ENCODE measurements around the gene GNPDA1. TPM values are rescaled to one million over a fixed set of nuclear protein-coding genes. Genes with fewer than 3 reads are reported as not detected.

The GNPDA1 gene
- polyA plus RNA-seq, 1 donor from 2014 or later: 28.9 TPM

GRCh38 chr5:142032747-142033631 lies 20.2 kb upstream of the GNPDA1 start:
- Histone ChIP-seq H3F3A (ENCODE audit: insufficient read depth, low read length, poor library complexity, severe bottlenecking) (no peaks in the 10 kb centered on the region), H3K4me3 (ENCODE audit: low read length) (no peak overlapping the region), H3K79me2 (replicated peaks; ENCODE audit: insufficient read depth, low read length) (no peaks in the 10 kb centered on the region), H3K9me2 (ENCODE audit: insufficient read depth, low read length) (no peaks in the 10 kb centered on the region), H3K4me2 (ENCODE audit: low read length) (no peak overlapping the region), H3K9me3 (ENCODE audit: low read length) (no peaks in the 10 kb centered on the region), H3K27me3 (ENCODE audit: insufficient read depth, low read depth, low read length) (no peaks in the 10 kb centered on the region), H2AFZ (ENCODE audit: low read depth, low read length) (no peak overlapping the region), H3K27ac (ENCODE audit: low read length) (no peak overlapping the region), H3K36me3 (ENCODE audit: insufficient read depth, low read length) (no peaks in the 10 kb centered on the region), H4K20me1 (ENCODE audit: insufficient read depth) (no peaks in the 10 kb centered on the region), H3K9ac (ENCODE audit: low read length) (no peak overlapping the region)
- TF ChIP-seq RAD21 (conservative IDR thresholded peaks at IDR 0.05) (no peak), EZH2 (IDR thresholded peaks at IDR 0.05; ENCODE audit: borderline replicate concordance, insufficient read depth, low read length, poor library complexity, severe bottlenecking) (no peak), EP300 (conservative IDR thresholded peaks at IDR 0.05; ENCODE audit: poor library complexity, severe bottlenecking) (no peak), SMC3 (conservative IDR thresholded peaks at IDR 0.05; ENCODE audit: poor library complexity) (no peak), REST (IDR thresholded peaks at IDR 0.05; ENCODE audit: borderline replicate concordance) (no peak), TAF1 (IDR thresholded peaks at IDR 0.05; ENCODE audit: low read depth) (no peak), POLR2AphosphoS5 (IDR thresholded peaks at IDR 0.05) (no peak), MXI1 (conservative IDR thresholded peaks at IDR 0.05; ENCODE audit: poor library complexity, severe bottlenecking) (no peak), CTCF (IDR thresholded peaks at IDR 0.05; ENCODE audit: poor library complexity, severe bottlenecking) (no peak)

DNA sequence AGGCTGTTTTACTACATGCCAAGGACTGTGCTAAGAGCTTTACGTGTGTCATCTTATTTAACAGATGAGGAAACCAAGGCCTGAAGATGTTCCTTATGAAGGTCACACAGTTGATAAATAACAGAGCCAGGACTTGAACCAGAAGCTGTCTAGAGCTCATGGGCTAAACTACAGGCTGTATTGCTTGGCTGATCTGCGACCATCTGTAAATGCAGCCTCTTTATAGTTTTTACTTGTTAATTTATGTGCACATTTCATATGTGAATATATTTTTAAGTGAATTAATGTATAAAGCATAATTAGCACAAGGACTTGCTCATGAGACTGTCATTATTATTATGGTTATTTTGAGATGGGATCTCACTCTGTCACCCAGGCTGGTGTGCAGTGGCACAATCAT lies 19.3 kb upstream of the GNPDA1 start:
- Histone ChIP-seq H3K27ac (ENCODE audit: low read length) (no peak overlapping the region), H3K9me3 (ENCODE audit: low read length) (no peaks in the 10 kb centered on the region), H3K79me2 (replicated peaks; ENCODE audit: insufficient read depth, low read length) (no peaks in the 10 kb centered on the region), H3K9ac (ENCODE audit: low read length) (no peak overlapping the region), H3K9me2 (ENCODE audit: insufficient read depth, low read length) (no peaks in the 10 kb centered on the region), H4K20me1 (ENCODE audit: insufficient read depth) (no peaks in the 10 kb centered on the region), H3K36me3 (ENCODE audit: insufficient read depth, low read length) (no peaks in the 10 kb centered on the region), H3K4me2 (ENCODE audit: low read length) (no peak overlapping the region), H3K27me3 (ENCODE audit: insufficient read depth, low read depth, low read length) (no peaks in the 10 kb centered on the region), H2AFZ (ENCODE audit: low read depth, low read length) (no peak overlapping the region), H3F3A (ENCODE audit: insufficient read depth, low read length, poor library complexity, severe bottlenecking) (no peaks in the 10 kb centered on the region), H3K4me3 (ENCODE audit: low read length) (no peak overlapping the region)
- TF ChIP-seq EP300 (conservative IDR thresholded peaks at IDR 0.05; ENCODE audit: poor library complexity, severe bottlenecking) (no peak), SMC3 (conservative IDR thresholded peaks at IDR 0.05; ENCODE audit: poor library complexity) (no peak), MXI1 (conservative IDR thresholded peaks at IDR 0.05; ENCODE audit: poor library complexity, severe bottlenecking) (no peak), EZH2 (IDR thresholded peaks at IDR 0.05; ENCODE audit: borderline replicate concordance, insufficient read depth, low read length, poor library complexity, severe bottlenecking) (no peak), CTCF (IDR thresholded peaks at IDR 0.05; ENCODE audit: poor library complexity, severe bottlenecking) (no peak), RAD21 (conservative IDR thresholded peaks at IDR 0.05) (no peak), TAF1 (IDR thresholded peaks at IDR 0.05; ENCODE audit: low read depth) (no peak), REST (IDR thresholded peaks at IDR 0.05; ENCODE audit: borderline replicate concordance) (no peak), POLR2AphosphoS5 (IDR thresholded peaks at IDR 0.05) (no peak)

Measured in neural cell (in vitro differentiated cells).